ENCODE data around the gene UBAP2.

UBAP2 gene

DNA sequence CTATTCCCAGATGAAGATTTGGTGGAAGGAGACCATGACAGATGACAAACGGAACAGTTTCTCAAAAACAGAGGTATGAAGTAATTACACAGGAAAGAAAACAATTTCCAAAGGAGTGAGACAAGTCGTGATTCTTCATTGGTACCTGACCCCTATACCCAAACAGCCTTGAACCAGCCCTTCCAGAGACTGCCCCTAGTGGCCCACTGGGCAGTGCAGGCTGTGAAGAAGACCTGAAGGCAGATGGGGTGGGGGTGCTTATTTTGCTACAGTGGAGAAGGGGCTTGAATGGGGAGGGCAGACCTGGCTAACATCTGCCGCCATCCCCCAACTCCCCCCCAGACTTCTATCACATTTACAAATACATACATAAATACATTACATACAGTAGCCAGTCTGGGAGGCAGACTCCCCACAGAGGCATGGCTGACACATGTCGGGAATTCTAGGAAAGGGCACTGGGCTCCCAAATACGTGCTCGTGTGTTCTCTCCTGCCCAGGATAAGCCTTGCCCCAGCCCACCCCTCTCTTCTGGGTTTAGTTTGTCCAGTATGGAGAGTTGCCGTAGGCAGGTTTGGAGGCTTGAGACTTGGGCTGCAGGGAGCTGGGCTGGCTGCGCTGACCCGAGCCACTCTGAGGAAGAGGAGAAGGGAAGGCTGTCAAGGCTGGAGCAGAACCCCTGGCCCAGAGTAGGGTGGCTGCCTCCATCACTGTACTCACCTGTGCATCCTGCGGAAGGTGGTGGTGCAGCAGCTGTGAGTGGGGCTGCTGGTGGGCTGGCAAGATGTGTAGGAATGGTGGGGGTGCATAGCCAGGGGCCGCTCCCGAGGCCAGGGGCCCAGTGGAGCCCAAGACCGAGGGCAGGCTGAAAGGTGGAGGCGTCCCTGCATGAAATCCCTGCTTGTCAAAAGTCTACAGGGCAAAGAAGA lies 126.5 kb downstream of the UBAP2 start:
- no peak for DNase-seq (ENCODE audit: low spot score)

DNA sequence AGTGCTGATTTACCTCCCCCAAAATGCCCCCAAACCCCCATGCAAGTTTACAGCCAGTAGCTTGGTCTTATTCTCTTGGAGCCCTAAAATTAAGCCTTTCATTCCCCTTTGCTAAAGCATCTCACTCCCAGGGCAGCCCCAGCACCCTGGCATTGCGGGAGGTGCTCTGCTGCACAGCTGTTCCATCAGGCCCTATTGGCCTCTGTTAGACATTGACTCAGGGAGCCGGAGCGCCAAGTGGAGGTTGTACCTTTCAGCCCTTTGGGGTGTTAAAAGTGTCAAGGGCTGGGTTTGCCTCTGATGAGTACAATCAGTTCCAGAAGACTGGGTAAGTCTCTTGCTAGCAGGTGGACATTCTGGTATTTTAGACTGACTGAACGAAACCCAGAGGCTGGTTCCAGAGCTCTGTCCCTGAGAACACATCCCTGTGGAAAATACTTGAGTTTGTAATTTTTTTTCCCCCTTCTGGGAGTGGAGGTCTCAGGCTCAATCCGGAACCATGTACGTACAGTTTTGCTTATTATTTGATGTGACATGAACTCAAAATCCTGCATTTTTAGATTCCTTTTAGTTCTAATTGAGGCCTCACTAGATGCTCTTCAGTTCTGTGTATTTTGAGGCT lies 129.3 kb downstream of the UBAP2 start:
- no peak for DNase-seq (ENCODE audit: low spot score)

- DNase-seq (ENCODE audit: low spot score) = no peak
These were observed 131.7 kb downstream of the UBAP2 start for GRCh38 chr9:33917036-33917435.

GRCh38 chr9:33914887-33915628 lies 133.6 kb downstream of the UBAP2 start:
- no peak for DNase-seq (ENCODE audit: low spot score)

- DNase-seq (ENCODE audit: low spot score) = no peak
These were observed 135.1 kb downstream of the UBAP2 start for GRCh38 chr9:33913541-33913940.

- no peak for DNase-seq (ENCODE audit: low spot score)
These were observed 139.9 kb downstream of the UBAP2 start for GRCh38 chr9:33908749-33909148.

GRCh38 chr9:33908114-33908513 lies 140.6 kb downstream of the UBAP2 start:
- no peak for DNase-seq (ENCODE audit: low spot score)

GRCh38 chr9:33907347-33907746 lies 141.3 kb downstream of the UBAP2 start:
- no peak for DNase-seq (ENCODE audit: low spot score)

GRCh38 chr9:33906769-33907168 lies 141.9 kb downstream of the UBAP2 start:
- DNase-seq (ENCODE audit: low spot score) = no peak

- no peak for DNase-seq (ENCODE audit: low spot score)
These were observed 143.6 kb downstream of the UBAP2 start for GRCh38 chr9:33905137-33905536.

- DNase-seq (ENCODE audit: low spot score) = no peak
These were observed 145.4 kb downstream of the UBAP2 start for GRCh38 chr9:33903157-33903780.

GRCh38 chr9:33894316-33894715 lies 154.4 kb downstream of the UBAP2 start:
- no peak for DNase-seq (ENCODE audit: low spot score)

DNA sequence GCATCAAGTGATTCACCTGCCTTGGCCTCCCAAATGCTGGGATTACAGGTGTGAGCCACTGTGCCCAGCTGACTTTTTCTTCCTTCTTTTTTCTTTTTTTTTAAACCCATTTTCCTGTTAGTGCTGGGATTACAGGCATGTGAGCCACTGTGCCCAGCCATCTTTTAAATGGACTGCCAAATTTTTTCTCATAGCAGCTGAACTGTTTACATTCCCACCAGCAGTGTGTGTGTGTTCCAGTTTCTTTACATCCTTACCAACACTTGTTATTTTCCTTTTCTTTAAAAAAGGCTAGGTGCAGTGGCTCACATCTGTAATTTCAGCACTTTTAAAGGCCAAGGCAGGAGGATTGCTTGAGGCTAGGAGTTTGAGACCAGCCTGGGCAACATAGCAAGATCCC lies 154.8 kb downstream of the UBAP2 start:
- DNase-seq (ENCODE audit: low spot score) = no peak

DNA sequence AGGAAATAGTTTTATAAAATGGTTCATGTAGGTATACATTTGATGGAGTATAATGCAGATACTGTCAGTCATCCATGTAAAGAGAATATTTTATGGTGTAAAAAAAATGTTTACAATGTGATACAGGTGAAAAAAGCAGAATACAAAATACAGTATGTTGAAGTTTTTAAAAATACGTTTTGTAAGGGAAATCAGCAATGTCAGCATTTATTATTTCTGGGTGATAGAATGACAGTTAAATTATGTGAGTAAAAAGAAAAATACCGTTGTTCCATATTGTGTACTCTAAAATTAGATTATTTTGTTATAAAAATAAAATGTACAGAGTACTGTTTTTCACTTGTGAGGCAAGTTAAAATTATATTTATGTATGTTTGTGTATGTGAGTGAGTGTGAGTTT lies 162.7 kb downstream of the UBAP2 start:
- no peak for DNase-seq (ENCODE audit: low spot score)

DNA sequence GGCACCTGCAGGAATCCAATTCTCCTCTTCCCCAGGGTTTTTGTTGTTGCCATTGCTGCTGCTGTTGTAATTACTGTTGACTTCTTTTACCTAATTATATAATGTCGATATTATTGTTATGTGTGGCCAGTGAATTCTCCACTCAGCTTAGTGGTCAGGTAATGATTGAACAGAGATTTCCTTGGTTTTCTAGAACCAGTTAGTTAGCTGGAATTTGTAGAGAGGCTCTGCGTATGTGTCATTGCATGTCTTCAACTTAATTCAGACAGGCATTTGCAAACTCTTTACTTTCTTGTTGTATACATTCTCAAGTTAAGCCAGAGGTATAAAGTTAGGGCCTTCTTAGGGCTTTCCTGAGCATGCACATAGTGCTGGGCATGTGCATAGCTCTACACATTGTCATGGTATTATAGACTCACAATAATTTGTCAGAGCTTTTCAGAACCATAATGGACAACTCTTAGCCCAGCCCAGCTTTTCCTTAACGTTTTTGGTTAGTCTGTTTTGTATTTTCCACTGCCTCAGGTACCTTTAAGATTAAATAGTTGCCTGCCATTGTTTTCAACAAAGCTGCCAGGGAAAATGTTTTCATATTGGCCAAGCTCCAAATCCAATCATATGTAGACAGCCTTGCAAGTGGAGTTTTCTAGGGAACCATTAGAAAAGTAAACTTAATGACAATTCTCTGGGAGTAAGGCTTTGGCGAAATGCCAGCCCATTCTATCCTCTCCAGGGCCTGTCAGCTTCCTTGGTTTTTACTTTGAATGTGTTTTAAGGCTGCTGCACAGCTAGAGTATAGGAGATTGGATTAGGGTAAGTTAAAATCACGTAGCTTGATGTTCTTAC lies 163.6 kb downstream of the UBAP2 start:
- peak; percentile 26 for DNase-seq (ENCODE audit: low spot score)

DNA sequence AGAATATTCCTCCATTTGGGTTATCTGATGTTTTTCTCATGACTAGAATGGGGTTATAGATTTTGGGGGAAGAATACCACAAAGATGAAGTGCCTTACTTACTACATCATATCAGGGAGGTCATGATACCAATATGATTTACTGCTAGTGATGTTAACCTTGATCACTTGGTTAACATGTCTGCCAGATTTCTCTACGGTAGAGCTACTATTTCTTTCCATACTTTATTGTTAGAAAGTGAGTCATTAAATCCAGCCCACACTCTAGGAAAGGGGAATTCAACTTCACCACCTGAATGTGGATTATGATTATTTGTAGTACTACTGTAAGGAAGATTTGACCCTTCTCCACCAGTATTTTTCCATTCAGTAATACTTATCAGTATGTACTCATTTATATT lies 167.1 kb downstream of the UBAP2 start:
- no peak for DNase-seq (ENCODE audit: low spot score)

DNA sequence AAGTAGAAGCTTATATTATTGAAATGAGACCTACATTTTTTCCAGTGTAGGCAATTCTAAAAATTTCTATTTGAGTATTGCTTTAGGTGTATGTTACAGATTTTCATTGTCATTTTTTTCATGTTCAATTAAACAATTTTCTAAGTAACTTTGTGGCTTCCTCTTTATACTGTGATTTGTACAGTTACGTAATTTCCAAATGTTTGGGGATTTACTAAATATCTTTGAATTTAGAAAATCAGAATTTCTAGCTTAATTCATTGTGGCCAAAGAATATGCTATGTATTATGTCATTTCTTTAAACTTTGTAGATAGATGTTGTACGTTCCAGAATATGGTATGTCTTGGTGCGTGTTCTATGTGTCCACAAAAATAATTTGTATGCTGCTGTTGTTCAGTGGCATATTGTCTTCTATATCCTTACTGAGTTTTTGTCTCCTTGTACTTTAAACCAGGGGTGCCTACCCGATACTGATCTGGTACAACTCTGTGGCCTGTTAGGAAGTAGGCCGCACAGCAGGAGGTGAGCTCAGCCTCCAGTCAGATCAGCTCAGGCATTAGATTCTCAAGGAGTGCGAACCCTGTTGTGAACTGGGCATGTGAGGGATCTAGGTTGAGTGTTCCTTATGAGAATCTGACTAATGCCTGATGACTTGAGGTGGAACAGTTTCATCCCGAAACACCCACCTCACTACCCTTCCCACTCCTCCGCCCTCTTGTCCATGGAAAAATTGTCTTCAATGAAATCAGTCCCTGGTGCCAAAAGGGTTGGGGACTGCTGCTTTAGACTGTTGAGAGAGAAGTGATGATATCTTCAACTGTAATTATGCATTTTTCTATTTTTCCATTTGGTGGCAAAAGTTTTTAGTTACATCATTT lies 168.2 kb downstream of the UBAP2 start:
- DNase-seq (ENCODE audit: low spot score) = no peak

DNA sequence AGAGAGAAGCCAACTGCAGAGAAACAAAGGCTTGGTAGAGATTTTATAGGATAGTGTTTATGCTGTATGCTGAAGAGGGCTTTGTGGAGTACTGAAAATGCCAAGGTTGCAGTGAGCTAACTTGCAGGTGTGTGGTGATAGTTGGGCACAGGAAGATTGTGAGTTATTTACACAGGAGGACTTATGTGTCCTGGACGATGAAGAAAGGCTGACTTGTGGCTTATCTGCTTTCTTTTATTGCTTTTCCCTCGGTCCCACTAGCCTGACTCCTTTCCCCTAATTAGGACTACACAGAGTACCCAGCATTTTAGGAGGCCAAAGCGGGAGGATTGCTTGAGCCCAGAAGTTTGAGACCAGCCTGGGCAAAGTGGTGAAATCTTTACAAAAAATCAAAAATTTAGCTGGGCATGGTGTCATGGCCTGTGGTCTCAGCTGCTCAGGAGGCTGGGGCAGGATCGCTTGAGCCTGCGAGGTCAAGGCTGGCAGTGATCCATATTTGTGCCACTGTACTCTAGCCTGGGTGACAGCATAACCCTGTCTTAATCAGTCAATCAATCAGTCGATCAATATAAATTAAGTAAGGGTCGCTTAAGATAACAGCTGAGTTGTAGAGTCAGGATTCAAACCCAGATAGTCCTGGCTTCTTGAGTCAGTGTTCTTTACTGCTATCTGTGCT lies 169.9 kb downstream of the UBAP2 start:
- no peak for DNase-seq (ENCODE audit: low spot score)

- DNase-seq (ENCODE audit: low spot score) = no peak
These were observed 170.8 kb downstream of the UBAP2 start for GRCh38 chr9:33877727-33878489.

All from pons (tissue), 1 donor.